Skeletal muscle cell (primary cell): ENCODE results near the gene NKX1-2.

Experiments used
- DNase-seq: peaks from one replicate; pipeline ENCODE4 v3.0.0-alpha.2; 2010; ENCODE audit warnings: low read depth
- H3K4me3 ChIP-seq: 2 replicates; pipeline ENCODE4 v1.5.1; 2011; ENCODE audit warnings: low read depth, mild to moderate bottlenecking, control low read depth, low read length, moderate library complexity

Gene NKX1-2

DNA sequence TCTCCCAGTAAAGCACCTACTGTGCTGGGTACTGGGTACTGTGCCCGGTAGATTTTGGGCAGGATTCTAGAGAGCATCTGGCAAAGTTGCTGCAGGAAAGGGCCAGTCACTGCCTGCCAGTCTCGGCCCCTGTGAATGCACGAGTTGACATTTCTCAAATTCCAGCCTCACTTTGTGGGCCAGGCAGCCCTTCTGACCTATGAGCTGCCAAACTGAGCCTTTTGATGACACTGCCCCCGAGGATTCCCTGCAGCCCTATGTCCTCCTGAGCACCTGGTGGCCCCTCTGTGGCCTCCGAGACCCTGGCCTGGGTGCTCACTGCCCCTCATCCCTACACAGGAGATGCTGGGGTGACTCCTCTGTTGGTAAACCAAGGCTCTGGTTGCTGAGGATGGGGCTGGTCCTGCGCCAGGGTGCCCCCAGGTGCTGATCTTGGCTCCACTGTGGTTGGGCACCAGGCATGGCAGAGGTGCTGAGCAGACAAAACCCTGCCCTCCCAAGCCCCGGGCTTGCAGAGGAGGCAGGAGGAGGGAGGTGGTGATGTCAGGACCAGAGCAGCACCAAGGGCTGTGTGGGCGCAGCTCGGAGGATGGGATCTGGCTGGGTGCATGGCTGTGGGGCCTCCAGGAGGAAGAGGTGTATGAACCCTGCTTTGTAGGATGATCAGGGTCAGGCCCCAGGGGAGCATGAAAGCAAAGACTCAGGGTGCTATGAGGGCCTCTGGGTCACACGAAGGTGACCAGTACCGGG lies 28.0 kb upstream of the NKX1-2 start:
- no peak overlapping the region for H3K4me3 ChIP-seq
- DNase-seq, result no peak

DNA sequence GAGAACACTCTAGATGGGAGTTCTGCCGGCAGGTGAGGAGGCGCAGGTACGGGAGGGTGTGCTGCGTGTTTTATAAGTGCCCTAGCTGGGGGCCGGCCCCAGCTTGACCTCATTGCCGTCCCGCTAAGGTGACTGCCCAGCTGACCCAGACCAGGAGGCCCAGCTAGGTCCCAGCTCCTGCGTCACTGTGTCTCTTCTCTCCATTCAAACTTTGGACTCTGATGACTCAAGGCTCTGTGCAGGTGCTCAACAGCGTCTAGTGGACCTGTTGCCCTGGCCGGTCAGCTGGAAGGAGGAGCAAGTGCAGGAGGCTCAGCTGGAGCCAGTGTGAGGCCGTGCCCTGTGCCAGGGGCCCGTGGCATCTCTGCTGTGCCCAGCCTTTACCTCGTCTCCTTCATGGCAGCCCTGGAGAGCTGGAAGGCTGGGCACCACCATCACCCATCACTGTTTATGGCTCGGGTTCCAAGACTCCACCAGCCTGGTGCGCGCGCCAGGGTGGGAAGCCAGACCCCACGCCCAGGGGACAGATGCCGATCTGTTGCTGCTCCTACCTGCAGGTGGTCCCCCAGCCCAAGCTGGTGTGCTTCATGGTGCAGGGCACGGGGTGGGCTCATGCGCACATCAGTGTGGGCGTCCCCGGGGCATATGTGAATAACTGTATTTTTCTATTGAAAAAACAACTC lies 26.3 kb upstream of the NKX1-2 start:
- H3K4me3 ChIP-seq, result no peak overlapping the region
- no peak for DNase-seq

DNA sequence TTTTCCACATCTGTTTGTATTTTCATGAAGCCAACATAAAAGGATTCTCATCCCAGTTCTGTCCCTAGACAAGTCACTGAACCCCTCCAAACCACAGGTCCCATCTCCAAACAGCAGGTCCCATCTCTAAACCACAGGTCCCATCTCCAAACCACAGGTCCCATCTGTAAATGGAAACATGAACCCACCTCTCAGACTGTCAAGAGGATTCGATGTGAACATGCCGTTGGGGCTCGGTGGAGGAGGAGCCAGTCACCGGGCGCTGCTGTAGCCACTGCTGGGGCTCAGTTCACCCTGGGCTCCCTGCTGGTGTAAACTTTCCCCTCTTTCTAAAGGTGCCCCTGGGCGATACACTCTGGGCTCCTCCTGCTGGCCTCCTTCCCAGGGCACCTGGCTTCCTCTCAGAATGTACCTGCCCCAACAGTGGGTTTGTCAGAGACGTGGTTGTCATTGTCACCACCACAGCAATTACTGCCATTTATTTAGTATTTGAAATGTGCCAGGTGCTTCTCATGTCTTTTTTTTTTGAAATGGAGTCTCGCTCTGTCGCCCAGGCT lies 24.8 kb upstream of the NKX1-2 start:
- H3K4me3 ChIP-seq, result no peak overlapping the region
- no peak for DNase-seq

DNA sequence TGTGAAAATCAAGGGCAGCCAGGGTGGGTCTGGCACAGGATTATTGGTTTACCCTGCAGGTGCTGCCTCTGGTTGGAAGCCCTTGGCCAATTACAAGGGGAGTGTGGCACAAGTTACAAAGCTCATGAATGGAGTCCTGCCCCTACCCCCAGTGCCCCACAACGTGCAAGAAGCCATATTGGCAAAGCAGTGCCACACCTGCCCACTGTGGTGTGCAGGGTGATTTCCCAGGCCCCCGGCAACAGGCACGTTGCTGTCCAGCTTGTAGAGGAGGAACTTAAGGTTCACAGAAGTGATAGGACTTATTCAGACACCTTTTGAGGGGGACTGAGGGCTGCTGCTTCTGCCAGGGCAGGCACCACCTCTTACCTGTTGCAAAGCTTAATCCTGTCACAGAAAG lies 23.2 kb upstream of the NKX1-2 start:
- DNase-seq, result no peak
- H3K4me3 ChIP-seq, result no peak overlapping the region

DNA sequence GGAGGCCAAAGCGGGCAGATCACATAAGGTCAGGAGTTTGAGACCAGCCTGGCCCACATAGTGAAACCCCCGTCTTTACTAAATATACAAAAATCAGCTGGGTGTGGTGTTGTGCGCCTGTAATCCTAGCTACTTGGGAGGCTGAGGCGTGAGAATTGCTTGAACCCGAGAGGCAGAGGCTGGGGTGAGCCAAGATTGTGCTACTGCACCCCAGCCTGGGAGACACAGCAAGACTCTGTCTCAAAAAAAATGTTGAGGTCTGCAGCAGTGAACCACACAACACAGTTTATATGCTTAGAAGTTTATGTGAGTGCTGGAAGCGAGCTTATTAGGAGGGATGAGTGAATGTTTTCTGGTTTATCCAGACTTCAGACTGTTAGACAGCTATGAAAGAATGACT lies 22.2 kb upstream of the NKX1-2 start:
- DNase-seq, result no peak
- no peak overlapping the region for H3K4me3 ChIP-seq

DNA sequence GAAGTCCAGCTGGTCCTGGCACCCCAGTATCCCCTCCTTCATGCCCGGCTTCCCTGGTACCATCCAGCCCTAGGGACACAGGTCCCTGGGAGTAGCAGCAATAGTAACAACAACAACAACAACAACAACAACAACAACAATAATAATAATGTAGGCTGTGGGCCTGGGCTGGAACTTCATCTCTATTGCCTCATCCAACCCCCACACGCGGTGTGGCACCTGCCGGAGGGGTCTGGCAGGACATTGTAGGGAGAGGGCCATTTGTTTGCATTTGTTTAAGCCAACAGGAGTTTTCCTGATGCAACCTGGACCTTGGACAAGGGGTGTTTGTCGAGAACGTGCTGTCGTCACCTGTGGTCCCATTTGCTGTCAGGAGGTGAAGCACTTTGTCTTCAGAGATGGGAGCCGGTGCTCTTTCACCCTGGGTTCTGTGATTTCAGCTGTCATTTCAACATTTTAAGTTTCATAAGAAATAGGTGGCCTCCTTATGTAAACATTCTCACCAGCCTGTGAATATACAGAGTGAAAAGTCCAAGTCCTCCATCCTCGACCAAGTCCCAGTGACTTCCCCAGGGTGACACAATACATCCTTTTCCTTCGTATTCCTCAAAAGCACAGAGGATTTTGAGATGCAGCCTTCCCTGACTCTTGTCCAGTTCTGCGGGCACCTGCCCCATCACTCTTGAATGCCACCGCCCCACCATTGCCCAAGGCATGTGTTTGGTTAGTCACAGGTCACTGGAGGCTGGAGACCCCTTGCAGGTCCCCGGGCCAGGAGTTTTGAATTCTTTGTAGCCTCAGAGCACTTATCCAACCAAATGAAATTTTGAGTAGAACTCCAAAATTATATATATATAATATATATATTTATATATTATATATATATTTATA lies 21.0 kb upstream of the NKX1-2 start:
- no peak overlapping the region for H3K4me3 ChIP-seq
- no peak for DNase-seq

DNA sequence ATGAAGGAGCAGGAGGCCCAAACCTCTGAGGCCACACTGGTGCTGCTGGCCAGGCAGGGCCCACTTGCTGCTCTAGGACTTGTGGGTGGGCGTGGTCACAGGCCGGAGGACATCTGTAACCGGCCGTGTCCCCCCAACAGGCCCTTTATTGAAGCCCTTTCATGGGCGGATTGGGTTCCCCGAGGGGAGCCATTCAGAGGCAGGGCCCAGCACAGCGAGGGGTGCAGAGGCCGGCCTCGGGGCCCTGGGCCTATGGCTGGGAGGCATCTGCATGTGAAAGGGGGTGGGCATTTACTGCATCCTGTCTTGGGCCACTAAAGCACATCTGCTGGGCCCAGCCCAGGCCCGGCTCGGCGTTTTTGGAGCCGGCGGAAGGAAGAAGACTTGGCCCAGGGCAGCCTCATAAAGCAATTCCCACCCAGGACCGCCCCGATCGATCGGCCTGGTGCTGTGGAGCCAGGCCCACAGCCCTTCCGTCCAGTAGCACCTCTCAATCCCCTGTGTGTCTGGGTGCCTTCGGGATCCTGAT lies 20.2 kb upstream of the NKX1-2 start:
- H3K4me3 ChIP-seq, result no peak overlapping the region
- no peak for DNase-seq

DNA sequence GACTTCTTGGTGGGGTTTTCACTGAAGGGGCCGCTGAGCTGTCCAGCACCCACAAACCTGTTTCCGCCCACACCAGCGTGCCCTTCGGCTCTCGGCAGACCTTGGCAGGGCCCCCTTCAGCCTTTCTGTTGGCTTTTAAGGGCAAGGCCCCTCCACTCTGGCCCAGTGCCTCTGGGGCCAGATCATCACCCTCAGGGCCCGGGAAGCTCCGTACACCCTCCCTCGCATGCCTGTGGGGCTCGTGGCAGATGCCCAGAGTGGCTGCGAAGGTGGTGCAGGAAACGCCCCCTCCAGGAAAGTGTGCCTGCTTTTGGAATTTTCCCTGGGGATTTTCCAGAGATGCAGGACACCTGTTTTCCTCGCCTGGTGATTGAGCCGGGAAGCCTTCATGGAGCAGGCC lies 18.8 kb upstream of the NKX1-2 start:
- DNase-seq, result no peak

DNA sequence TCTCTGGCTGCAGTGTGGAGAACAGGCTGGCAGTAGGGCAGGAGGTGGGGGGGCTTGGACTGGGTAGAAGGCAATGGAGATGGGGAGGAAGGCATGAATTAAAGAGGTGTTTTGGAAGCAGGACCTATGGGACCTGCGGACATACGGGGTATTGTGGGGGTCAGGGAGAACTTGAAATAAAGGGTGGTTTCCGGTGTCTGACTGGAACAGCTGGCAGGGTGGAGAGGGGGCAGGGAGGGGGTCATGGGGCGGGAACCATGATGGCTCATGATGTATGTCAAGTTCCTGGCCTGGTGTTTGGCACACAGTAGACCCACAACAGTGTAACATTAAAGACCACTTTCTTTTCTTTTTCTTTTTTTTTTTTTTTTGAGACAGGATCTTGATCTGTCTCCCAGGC lies 17.3 kb upstream of the NKX1-2 start:
- no peak overlapping the region for H3K4me3 ChIP-seq
- no peak for DNase-seq

More for the DNA sequence above, 18.8 kb upstream of the NKX1-2 start:
- no peak overlapping the region for H3K4me3 ChIP-seq

DNA sequence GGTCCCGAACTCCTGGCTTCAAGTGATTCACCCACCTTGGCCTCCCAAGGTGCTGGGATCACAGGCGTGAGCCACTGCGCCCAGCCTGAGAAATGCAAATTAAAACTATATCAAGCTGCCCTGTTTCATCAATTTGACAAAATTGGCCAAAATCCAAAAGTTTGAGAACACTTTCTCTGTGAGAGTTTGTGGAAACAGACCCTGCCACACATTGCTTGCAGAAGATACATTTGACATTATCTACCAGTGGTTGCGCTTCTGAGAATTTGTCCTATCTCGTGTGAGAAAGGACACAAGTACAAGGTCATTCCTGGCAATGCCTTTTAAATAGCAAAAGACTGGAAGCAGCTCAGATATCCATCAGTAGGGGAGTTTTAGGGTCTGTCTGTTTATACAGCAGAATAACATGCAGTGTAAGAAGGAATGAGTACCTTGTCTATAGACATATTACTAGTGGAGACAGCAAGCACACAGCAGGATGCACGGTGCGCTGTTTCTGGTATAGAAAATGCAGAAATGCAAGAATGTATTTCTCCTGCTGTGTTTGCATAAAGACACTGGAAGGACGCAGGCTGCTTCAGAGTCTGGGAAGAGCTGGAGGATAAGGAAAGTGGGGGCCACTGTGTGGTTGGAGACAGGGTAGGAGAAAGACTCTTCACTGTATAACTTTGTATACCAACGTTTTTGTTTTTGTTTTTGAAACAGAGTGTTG lies 16.1 kb upstream of the NKX1-2 start:
- DNase-seq, result no peak
- H3K4me3 ChIP-seq, result no peak overlapping the region

DNA sequence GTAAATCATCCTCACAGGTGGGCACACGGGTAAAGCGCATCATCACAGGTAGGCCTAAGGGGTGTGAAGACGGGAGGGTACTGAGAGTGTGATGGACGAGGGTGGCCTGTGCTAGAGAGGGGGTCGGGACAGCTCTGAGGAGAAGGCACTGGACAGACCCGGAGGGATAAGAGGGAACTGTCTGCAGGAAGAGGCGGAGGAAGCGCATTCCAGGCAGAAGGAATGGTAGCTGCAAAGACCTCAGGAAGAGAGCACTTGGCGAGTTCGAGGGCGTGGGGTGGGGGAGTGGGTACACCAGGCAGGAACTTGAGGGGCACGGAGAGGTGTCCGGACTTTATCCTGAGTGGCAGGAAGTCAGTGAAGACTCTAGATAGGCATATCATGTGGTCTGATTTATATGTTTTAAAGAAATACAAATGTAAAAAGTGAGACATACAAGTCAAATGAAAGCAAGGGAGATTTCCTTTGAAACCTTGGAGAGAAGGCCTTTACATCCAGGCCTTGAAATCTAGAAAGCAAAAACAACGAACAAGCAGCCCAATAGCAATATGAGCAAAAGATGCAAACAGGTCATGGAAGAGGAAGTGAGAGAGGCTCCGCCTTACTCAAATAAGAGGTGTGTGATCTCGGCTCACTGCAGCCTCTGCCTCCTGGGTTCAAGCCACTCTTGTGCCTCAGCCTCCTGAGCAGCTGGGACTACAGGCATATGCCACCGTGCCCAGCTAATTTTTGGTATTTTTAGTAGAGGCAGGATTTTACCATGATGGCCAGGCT lies 15.4 kb upstream of the NKX1-2 start:
- no peak overlapping the region for H3K4me3 ChIP-seq
- no peak for DNase-seq

DNA sequence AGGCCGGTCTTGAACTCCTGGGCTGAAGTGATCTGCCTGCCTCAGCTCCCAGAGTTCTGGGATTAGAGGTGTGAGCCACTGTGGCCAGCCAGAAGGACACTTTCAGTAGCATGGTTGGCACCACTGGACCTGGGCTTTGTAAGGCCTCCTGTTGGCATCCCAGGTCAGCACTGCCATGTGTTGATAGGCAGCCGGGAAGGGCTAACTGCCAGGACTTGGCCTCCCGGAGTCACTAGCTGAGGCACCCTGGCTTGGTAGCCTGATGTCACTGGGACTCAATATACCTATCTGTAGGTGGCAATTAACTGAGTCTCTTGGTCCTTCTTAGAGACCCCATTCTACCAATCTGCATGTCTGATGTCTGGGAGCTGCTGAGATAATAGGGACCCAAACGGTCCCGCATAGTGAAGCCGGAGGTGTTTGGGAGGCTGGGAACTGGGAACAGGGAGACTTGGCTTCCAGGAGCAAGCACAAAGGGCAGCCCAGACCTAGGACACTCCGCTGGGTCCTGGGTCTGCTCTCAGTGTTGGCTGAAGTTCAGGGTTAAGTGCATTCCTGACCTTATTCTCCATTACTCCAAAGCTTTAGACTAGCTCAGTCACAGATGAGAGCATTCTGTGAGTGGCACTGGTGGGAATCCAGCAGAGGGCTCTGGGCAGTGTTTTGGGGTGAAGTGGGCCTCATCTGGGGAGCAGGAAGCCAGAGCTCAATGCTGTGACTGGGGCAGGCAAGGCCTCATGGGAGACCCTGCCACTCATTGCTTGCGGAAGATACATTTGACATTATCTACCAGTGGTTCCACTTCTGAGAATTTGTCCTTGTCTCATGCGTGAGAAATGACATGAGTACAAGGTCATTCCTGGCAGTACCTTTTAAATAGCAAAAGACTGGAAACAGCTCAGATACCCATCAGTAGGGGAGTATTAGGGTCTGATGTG lies 14.5 kb upstream of the NKX1-2 start:
- no peak overlapping the region for H3K4me3 ChIP-seq
- no peak for DNase-seq

DNA sequence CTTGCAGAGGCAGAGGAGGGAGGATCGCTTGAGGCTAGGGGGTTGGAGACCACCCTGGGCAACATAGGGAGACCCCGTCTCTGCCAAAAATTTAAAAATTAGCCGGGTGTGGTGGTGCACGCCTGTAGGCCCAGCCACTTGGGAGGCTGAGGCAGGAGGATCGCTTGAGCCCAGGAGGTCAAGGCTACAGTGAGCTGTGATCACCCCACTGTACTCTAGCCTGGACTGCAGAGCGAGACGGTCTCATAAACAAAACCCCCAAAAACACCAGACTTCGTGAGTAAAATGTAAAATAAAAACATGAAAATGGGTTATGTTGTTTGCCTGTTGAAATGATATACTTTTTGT lies 12.5 kb upstream of the NKX1-2 start:
- DNase-seq, result no peak

DNA sequence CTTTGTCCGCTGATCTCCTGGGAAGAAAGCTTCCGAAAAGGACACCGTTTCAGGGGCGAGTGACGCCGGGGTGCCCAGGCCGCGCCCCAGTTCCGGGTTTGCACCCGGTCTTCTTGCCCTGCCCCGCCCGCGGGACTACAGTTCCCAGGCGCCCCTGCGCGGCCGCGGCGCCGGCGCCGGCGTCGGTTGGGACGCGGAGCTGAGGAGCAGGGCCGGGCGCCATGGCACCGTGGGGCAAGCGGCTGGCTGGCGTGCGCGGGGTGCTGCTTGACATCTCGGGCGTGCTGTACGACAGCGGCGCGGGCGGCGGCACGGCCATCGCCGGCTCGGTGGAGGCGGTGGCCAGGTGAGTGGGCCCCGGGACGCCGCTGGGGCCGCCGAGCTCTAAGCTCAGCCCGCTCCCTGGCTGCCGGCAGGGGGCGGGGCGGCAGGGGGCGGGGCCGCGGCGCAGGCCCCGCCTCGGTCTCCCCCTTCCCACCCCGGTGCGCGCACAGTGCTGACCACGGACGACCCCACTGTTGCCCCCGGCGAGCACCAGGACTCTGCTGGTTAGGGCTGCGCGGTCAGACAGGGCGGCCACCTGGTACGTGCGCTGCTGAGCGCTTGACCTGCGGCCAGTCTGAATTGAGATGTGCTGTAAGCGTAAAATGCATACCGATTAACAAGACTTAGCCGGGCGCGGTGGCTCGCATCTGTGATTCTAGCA lies 12.0 kb upstream of the NKX1-2 start, which contains the start of gene LHPP:
TSS of gene LHPP (plus strand) at position 182 of the 706 bp plus-strand sequence. CDS start at position 222, 40 bp downstream.
- H3K4me3 ChIP-seq, result peak within 1 kb of the TSS; percentile 60
- DNase-seq, result peak; percentile 15

More for the DNA sequence above, 12.5 kb upstream of the NKX1-2 start:
- H3K4me3 ChIP-seq, result peak overlapping the region; percentile 60

DNA sequence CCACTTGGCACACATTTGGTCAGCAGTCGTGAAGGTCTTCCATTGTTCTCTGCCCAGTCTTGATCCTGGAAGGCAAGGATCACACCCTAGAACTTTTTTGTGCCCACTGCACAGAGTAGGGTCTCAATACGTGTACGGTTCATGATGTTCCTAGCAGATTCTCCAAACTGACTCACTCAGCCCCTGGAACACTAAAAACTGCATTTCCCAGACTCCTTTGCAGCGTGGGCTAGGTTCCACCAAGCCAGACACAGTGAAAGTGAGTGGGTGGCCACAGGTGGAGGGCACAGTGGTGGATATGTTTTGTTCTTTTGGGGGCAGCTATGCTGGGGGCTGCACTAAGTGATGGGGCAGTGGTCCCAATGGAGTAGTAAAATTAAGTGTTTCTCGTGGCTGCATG lies 10.3 kb upstream of the NKX1-2 start:
- H3K4me3 ChIP-seq, result no peak overlapping the region
- no peak for DNase-seq

DNA sequence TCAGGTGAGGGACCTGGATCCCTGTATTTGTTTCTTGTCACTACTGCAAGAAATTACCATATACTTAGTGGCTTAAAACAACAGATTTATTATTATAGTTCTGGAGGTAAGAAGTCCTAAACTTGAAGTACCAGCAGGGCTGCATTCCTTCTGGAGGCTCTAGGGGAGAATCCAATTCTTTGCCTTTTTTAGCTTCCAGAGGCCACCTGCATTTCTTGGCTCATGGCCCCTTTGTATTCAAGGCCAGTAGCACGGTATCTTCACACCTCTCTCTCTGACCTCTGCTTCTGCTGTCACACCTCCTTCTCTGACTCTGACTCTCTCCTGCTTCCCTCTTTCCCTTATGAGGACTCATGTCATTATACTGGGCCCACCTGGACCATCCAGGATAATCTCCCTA lies 9.6 kb upstream of the NKX1-2 start:
- no peak for DNase-seq
- no peak overlapping the region for H3K4me3 ChIP-seq

DNA sequence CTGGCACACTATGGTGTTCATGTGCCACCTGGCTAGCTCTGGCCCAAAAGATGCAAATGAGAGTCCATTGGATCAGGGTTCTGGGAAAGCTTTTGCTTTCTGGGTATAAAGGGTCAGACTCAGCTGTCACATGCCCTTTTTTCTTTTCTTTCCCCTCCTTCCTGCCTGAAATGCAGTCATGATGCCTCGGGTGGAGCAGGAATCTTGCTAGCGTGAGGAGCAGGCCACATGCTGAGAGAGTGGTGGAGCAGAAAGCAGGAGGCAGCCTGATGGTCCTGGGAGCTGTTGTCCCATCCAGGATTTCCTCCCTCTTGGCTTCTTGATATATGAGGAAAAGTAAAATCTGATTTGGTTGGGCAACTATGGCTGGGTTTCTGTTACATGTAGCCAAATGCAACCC lies 9.1 kb upstream of the NKX1-2 start:
- no peak for DNase-seq
- H3K4me3 ChIP-seq, result no peak overlapping the region
